Neural crest cell (in vitro differentiated cells): Measurements from ENCODE around the gene LENG8. TPM values are rescaled to one million over a fixed set of nuclear protein-coding genes. Genes with fewer than 3 reads are reported as not detected.
"Not testable (repeated sequence)": the region's sequence is repeated elsewhere in the genome, so short reads cannot be mapped to it uniquely, and the experiment has no call there.

ENCODE experiments used
- DNase-seq: peaks from one replicate; pipeline ENCODE4 v3.0.0; 2021; ENCODE audit warnings: low read depth, mixed read lengths, low spot score
- H3K27ac Mint-ChIP-seq: one replicate; pipeline ENCODE4 v1.8.0; 2021; ENCODE audit warnings: mild to moderate bottlenecking, mixed read lengths; ENCODE audit not compliant: unreplicated experiment
- H3K27me3 Mint-ChIP-seq: 2 replicates; pipeline ENCODE4 v1.8.0; 2021; ENCODE audit warnings: low read depth, mild to moderate bottlenecking, mixed read lengths
- H3K36me3 Mint-ChIP-seq: 2 replicates; pipeline ENCODE4 v1.8.0; 2021; ENCODE audit warnings: low read depth, mild to moderate bottlenecking, mixed read lengths
- H3K4me1 Mint-ChIP-seq: 2 replicates; pipeline ENCODE4 v1.8.0; 2021; ENCODE audit warnings: mixed read lengths
- H3K4me3 Mint-ChIP-seq: one replicate; pipeline ENCODE4 v1.8.0; 2021; ENCODE audit warnings: mild to moderate bottlenecking, mixed read lengths
- H3K9me3 Mint-ChIP-seq: 2 replicates; pipeline ENCODE4 v1.8.0; 2021; ENCODE audit warnings: mixed read lengths
- total RNA-seq: library from RNA; stranded (reverse); gene quantifications from 2 replicates; pipeline ENCODE4 v1.2.1, GENCODE V29; 2021
- TF ChIP-seq, protein P1 (sequence below): fragments of 200-600 bp; sonication (generic); conservative IDR thresholded peaks from 2 replicates; pipeline ENCODE4 v1.5.0; 2021; ENCODE audit warnings: antibody characterized with exemption, mild to moderate bottlenecking

LENG8 gene
- total RNA-seq, 1 donor from 2014 or later, result 161 TPM

DNA sequence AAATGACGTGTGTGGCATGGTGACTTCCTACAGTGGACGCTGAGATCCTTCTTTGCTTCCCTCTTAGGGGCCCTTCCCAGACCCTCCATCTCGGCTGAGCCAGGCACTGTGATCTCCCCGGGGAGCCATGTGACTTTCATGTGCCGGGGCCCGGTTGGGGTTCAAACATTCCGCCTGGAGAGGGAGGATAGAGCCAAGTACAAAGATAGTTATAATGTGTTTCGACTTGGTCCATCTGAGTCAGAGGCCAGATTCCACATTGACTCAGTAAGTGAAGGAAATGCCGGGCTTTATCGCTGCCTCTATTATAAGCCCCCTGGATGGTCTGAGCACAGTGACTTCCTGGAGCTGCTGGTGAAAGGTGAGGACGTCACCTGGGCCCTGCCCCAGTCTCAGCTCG, 58.8 kb downstream of the LENG8 start:
- peaks cover 3% of the 10 kb centered on the region for H3K9me3 Mint-ChIP-seq
- peaks cover 3% of the 10 kb centered on the region for H3K36me3 Mint-ChIP-seq
- DNase-seq, result no peak
- H3K4me1 Mint-ChIP-seq, result no peaks in the 10 kb centered on the region
- TF ChIP-seq, protein P1, sequence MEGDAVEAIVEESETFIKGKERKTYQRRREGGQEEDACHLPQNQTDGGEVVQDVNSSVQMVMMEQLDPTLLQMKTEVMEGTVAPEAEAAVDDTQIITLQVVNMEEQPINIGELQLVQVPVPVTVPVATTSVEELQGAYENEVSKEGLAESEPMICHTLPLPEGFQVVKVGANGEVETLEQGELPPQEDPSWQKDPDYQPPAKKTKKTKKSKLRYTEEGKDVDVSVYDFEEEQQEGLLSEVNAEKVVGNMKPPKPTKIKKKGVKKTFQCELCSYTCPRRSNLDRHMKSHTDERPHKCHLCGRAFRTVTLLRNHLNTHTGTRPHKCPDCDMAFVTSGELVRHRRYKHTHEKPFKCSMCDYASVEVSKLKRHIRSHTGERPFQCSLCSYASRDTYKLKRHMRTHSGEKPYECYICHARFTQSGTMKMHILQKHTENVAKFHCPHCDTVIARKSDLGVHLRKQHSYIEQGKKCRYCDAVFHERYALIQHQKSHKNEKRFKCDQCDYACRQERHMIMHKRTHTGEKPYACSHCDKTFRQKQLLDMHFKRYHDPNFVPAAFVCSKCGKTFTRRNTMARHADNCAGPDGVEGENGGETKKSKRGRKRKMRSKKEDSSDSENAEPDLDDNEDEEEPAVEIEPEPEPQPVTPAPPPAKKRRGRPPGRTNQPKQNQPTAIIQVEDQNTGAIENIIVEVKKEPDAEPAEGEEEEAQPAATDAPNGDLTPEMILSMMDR, result no peak
- H3K4me3 Mint-ChIP-seq, result no peak overlapping the region
- H3K27me3 Mint-ChIP-seq, result no peaks in the 10 kb centered on the region
- no peak overlapping the region for H3K27ac Mint-ChIP-seq

GRCh38 chr19:54508487-54508886, 59.5 kb downstream of the LENG8 start:
- H3K36me3 Mint-ChIP-seq, H3K27ac Mint-ChIP-seq, H3K27me3 Mint-ChIP-seq, DNase-seq, H3K4me3 Mint-ChIP-seq, H3K4me1 Mint-ChIP-seq, H3K9me3 Mint-ChIP-seq: not testable (repeated sequence)

DNA sequence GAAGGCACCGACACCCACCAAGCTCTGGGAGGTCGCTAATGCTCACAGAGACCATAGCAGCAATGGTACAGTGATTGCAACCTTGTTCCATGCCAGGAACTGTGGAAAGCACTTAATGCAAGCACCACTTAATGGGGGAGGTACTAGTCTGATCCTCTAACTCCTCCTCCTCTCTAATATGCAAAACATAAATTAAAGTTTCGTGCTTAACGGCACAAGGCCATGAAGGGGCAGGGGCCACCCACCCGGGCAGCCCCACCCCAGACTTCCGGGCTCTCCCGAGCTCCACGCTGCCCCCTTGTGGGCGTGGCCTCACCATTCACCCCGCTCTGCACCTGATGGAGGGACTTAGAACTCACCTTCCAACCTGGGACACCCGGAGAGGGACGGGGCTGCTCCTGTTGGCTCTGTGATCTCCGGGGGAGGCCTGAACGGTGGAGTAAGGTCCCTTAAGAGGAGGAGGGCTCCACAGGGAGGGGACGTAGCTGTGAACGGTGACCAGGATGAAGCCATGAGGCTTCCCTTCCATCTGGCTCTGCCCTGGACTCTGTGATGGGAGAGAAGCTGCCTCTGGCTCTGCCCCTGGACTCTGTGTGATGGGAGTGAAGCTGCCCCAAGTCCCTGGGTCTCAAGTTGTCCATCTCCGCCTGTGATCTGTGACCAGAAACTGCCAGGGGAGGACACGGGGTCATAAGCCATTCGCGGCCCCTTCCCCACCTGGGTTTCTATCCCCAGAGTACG, 60.4 kb downstream of the LENG8 start:
- not testable (repeated sequence) for DNase-seq, H3K9me3 Mint-ChIP-seq, H3K4me3 Mint-ChIP-seq, H3K27me3 Mint-ChIP-seq, H3K4me1 Mint-ChIP-seq, H3K36me3 Mint-ChIP-seq, H3K27ac Mint-ChIP-seq

Other genes with a start within 250 kb of the LENG8 start
- gene RPS9, start 248.3 kb upstream of the LENG8 start, total RNA-seq, result 1,439 and 1,464 TPM in 2 replicates
- not detected in 2 replicates for gene LILRB3, start 226.2 kb upstream of the LENG8 start, total RNA-seq
- gene LILRA6, start 206.4 kb upstream of the LENG8 start, total RNA-seq, result not detected in 2 replicates
- gene LILRB5, start 191.9 kb upstream of the LENG8 start, total RNA-seq, result not detected in 2 replicates
- gene LILRB2, start 168.1 kb upstream of the LENG8 start, total RNA-seq, result not detected in 2 replicates
- gene LILRA5, start 136.0 kb upstream of the LENG8 start, total RNA-seq, result not detected in 2 replicates
- gene LILRA4, start 110.0 kb upstream of the LENG8 start, total RNA-seq, result not detected in 2 replicates
- gene LAIR1, start 84.3 kb upstream of the LENG8 start, total RNA-seq, result not detected in 2 replicates
- 180 and 207 TPM in 2 replicates for gene TTYH1, start 33.7 kb upstream of the LENG8 start, total RNA-seq
- gene LENG9, start 14.6 kb downstream of the LENG8 start, total RNA-seq, result 2.5 and 3.0 TPM in 2 replicates
- 6.7 and 7.7 TPM in 2 replicates for gene CDC42EP5, start 24.1 kb downstream of the LENG8 start, total RNA-seq
- gene LAIR2, start 53.6 kb downstream of the LENG8 start, total RNA-seq, result not detected in 2 replicates
- gene LILRA2, start 124.6 kb downstream of the LENG8 start, total RNA-seq, result not detected in 2 replicates
- gene LILRA1, start 144.4 kb downstream of the LENG8 start, total RNA-seq, result not detected in 2 replicates
- not detected in 2 replicates for gene LILRB1, start 181.3 kb downstream of the LENG8 start, total RNA-seq
- not detected in 2 replicates for gene LILRB4, start 213.8 kb downstream of the LENG8 start, total RNA-seq